A549 treated with RU486 at 1 μM for 4 hours (cell line): Measurements from ENCODE around the gene SMAGP. TPM values are rescaled to one million over a fixed set of nuclear protein-coding genes. Genes with fewer than 3 reads are reported as not detected.

Source experiments
- total RNA-seq: library from RNA; stranded (reverse); fragments of 200-300 nt; extraction: Qiagen RNA extraction; gene quantifications from 5 replicates; pipeline ENCODE4 v1.2.3, GENCODE V29; 2022; ENCODE audit warnings: low read depth

The SMAGP gene
- total RNA-seq: 22.2 to 27.7 TPM (median 24.5 TPM) in 5 replicates

GRCh38 chr12:51270067-51270950 lies at the start of gene SMAGP:
Gene SMAGP, minus strand, starts transcription at chr12:51270415. Its CDS starts 1,137 bp downstream, at chr12:51269278.

GRCh38 chr12:51238510-51239334 lies 31.5 kb downstream of the SMAGP start, which contains the start of gene DAZAP2:
Gene DAZAP2, plus strand, starts transcription at chr12:51238826. Its CDS starts 82 bp downstream, at chr12:51238908.

GRCh38 chr12:51217968-51218606 lies 52.1 kb downstream of the SMAGP start, which contains the start of gene POU6F1:
Gene POU6F1, minus strand, starts transcription at chr12:51218062. Its CDS starts 11,226 bp downstream, at chr12:51206836.

Other genes with a start within 250 kb of the SMAGP start
- gene SLC11A2, start 244.0 kb downstream of the SMAGP start, total RNA-seq: 17.0 to 24.0 TPM (median 22.8 TPM) in 5 replicates
- gene LETMD1, start 222.1 kb downstream of the SMAGP start, total RNA-seq: 19.8 to 27.4 TPM (median 25.4 TPM) in 5 replicates
- 8.7 to 14.0 TPM (median 13.4 TPM) in 5 replicates for gene CSRNP2, start 186.8 kb downstream of the SMAGP start, total RNA-seq
- 19.5 to 21.8 TPM (median 20.0 TPM) in 5 replicates for gene TFCP2, start 97.3 kb downstream of the SMAGP start, total RNA-seq
- 1.1 to 2.5 TPM (median 1.1 TPM) in 5 replicates for gene POU6F1, start 52.4 kb downstream of the SMAGP start, total RNA-seq
- gene DAZAP2, start 31.6 kb downstream of the SMAGP start, total RNA-seq: 321 to 367 TPM (median 346 TPM) in 5 replicates
- gene BIN2, start 53.8 kb upstream of the SMAGP start, total RNA-seq: 0.12 to 0.21 TPM (median 0.15 TPM) in 4 of 5 replicates, not detected in the other
- not detected in 5 replicates for gene CELA1, start 76.3 kb upstream of the SMAGP start, total RNA-seq
- 2.6 to 4.3 TPM (median 4.0 TPM) in 5 replicates for gene GALNT6, start 121.0 kb upstream of the SMAGP start, total RNA-seq
- 1.0 to 1.6 TPM (median 1.3 TPM) in 5 replicates for gene SLC4A8, start 154.4 kb upstream of the SMAGP start, total RNA-seq